ENCODE results near the gene FCN2. TPM values are rescaled to one million over a fixed set of nuclear protein-coding genes. Genes with fewer than 3 reads are reported as not detected.

The FCN2 gene
- total RNA-seq (not detected), polyA plus RNA-seq (not detected)

- H3K27ac Mint-ChIP-seq: peak within 1 kb of the TSS in 1 of 8 donors; percentile 41
- H3K9me3 ChIP-seq (ENCODE audit: low read length): no peaks in the 10 kb centered on the region
- H3K9me3 Mint-ChIP-seq: no peaks in the 10 kb centered on the region
- H3K27me3 ChIP-seq (ENCODE audit: insufficient read depth, low read length, poor library complexity, severe bottlenecking): no peaks in the 10 kb centered on the region
- H3K4me1 ChIP-seq (ENCODE audit: insufficient read depth, low read length): no peaks in the 10 kb centered on the region
- no peaks in the 10 kb centered on the region for H3K36me3 Mint-ChIP-seq
- no peak for DNase-seq
- ChIA-PET POLR2A (no interaction called here), CTCF (no interaction called here)
- no peak within 1 kb of the TSS for H3K4me3 Mint-ChIP-seq
- H3K27ac ChIP-seq (ENCODE audit: low read depth, low read length): no peak within 1 kb of the TSS
- H3K4me1 Mint-ChIP-seq: no peaks in the 10 kb centered on the region
- H3K4me3 ChIP-seq (ENCODE audit: low read length): no peak within 1 kb of the TSS
- H3K36me3 ChIP-seq (ENCODE audit: insufficient read depth, low read length): no peaks in the 10 kb centered on the region
- peaks cover 0 to 6% of the 10 kb centered on the region in 2 donors for H3K27me3 Mint-ChIP-seq
Measured at GRCh38 chr9:134880484-134881312, at the start of gene FCN2. Gene FCN2 (plus strand): TSS chr9:134880810. CDS start chr9:134880822, 12 bp downstream.

- DNase-seq: no peak
- Mint-ChIP-seq H3K4me3 (no peak overlapping the region), H3K36me3 (no peaks in the 10 kb centered on the region), H3K27me3 (no peaks in the 10 kb centered on the region), H3K27ac (no peak overlapping the region), H3K4me1 (no peaks in the 10 kb centered on the region), H3K9me3 (no peaks in the 10 kb centered on the region)
- H3K27ac ChIP-seq (ENCODE audit: low read depth, low read length): no peak overlapping the region
- no peaks in the 10 kb centered on the region for H3K9me3 ChIP-seq (ENCODE audit: low read length)
- H3K4me1 ChIP-seq (ENCODE audit: insufficient read depth, low read length): no peaks in the 10 kb centered on the region
- H3K4me3 ChIP-seq (ENCODE audit: low read length): no peak overlapping the region
- CTCF ChIA-PET: no interaction called here
- no peaks in the 10 kb centered on the region for H3K27me3 ChIP-seq (ENCODE audit: insufficient read depth, low read length, poor library complexity, severe bottlenecking)
- no peaks in the 10 kb centered on the region for H3K36me3 ChIP-seq (ENCODE audit: insufficient read depth, low read length)
- POLR2A ChIA-PET: no interaction called here
Measured at GRCh38 chr9:134830926-134831720, 49.5 kb upstream of the FCN2 start.

GRCh38 chr9:134832471-134832870, 48.1 kb upstream of the FCN2 start:
- CTCF ChIA-PET: no interaction called here
- DNase-seq: no peak

GRCh38 chr9:134833294-134833880, 47.2 kb upstream of the FCN2 start:
- H3K36me3 Mint-ChIP-seq: no peaks in the 10 kb centered on the region

More at GRCh38 chr9:134832471-134832870, 48.1 kb upstream of the FCN2 start:
- Mint-ChIP-seq H3K27ac (no peak overlapping the region), H3K27me3 (no peaks in the 10 kb centered on the region), H3K9me3 (no peaks in the 10 kb centered on the region), H3K4me1 (no peaks in the 10 kb centered on the region), H3K4me3 (no peak overlapping the region), H3K36me3 (no peaks in the 10 kb centered on the region)
- Histone ChIP-seq H3K4me1 (ENCODE audit: insufficient read depth, low read length) (no peaks in the 10 kb centered on the region), H3K9me3 (ENCODE audit: low read length) (no peaks in the 10 kb centered on the region), H3K27ac (ENCODE audit: low read depth, low read length) (no peak overlapping the region), H3K27me3 (ENCODE audit: insufficient read depth, low read length, poor library complexity, severe bottlenecking) (no peaks in the 10 kb centered on the region), H3K36me3 (ENCODE audit: insufficient read depth, low read length) (no peaks in the 10 kb centered on the region), H3K4me3 (ENCODE audit: low read length) (no peak overlapping the region)
- POLR2A ChIA-PET: no interaction called here

GRCh38 chr9:134834217-134834956, 46.2 kb upstream of the FCN2 start:
- DNase-seq: no peak
- H3K36me3 ChIP-seq (ENCODE audit: insufficient read depth, low read length): no peaks in the 10 kb centered on the region
- no peaks in the 10 kb centered on the region for H3K9me3 ChIP-seq (ENCODE audit: low read length)
- H3K27me3 ChIP-seq (ENCODE audit: insufficient read depth, low read length, poor library complexity, severe bottlenecking): no peaks in the 10 kb centered on the region
- H3K4me3 Mint-ChIP-seq: no peak overlapping the region
- no peaks in the 10 kb centered on the region for H3K4me1 ChIP-seq (ENCODE audit: insufficient read depth, low read length)
- CTCF ChIA-PET: no interaction called here
- H3K4me3 ChIP-seq (ENCODE audit: low read length): no peak overlapping the region
- no peaks in the 10 kb centered on the region for H3K27me3 Mint-ChIP-seq
- no peaks in the 10 kb centered on the region for H3K4me1 Mint-ChIP-seq
- H3K27ac ChIP-seq (ENCODE audit: low read depth, low read length): no peak overlapping the region
- no peaks in the 10 kb centered on the region for H3K36me3 Mint-ChIP-seq
- H3K9me3 Mint-ChIP-seq: no peaks in the 10 kb centered on the region
- H3K27ac Mint-ChIP-seq: no peak overlapping the region
- POLR2A ChIA-PET: no interaction called here

More at GRCh38 chr9:134833294-134833880, 47.2 kb upstream of the FCN2 start:
- Histone ChIP-seq H3K27me3 (ENCODE audit: insufficient read depth, low read length, poor library complexity, severe bottlenecking) (no peaks in the 10 kb centered on the region), H3K4me1 (ENCODE audit: insufficient read depth, low read length) (no peaks in the 10 kb centered on the region), H3K4me3 (ENCODE audit: low read length) (no peak overlapping the region), H3K36me3 (ENCODE audit: insufficient read depth, low read length) (no peaks in the 10 kb centered on the region), H3K27ac (ENCODE audit: low read depth, low read length) (no peak overlapping the region), H3K9me3 (ENCODE audit: low read length) (no peaks in the 10 kb centered on the region)
- POLR2A ChIA-PET: no interaction called here
- DNase-seq: no peak
- CTCF ChIA-PET: no interaction called here
- no peaks in the 10 kb centered on the region for H3K4me1 Mint-ChIP-seq
- no peak overlapping the region for H3K4me3 Mint-ChIP-seq
- H3K27me3 Mint-ChIP-seq: no peaks in the 10 kb centered on the region
- no peaks in the 10 kb centered on the region for H3K9me3 Mint-ChIP-seq
- H3K27ac Mint-ChIP-seq: peak overlapping the region in 1 of 8 donors; percentile 77

- no peak overlapping the region for H3K27ac ChIP-seq (ENCODE audit: low read depth, low read length)
- ChIA-PET POLR2A (no interaction called here), CTCF (no interaction called here)
- peak in 1 of 5 donors; percentile 36 for DNase-seq
- H3K27me3 ChIP-seq (ENCODE audit: insufficient read depth, low read length, poor library complexity, severe bottlenecking): no peaks in the 10 kb centered on the region
- H3K4me3 Mint-ChIP-seq: no peak overlapping the region
- no peaks in the 10 kb centered on the region for H3K9me3 ChIP-seq (ENCODE audit: low read length)
- no peak overlapping the region for H3K4me3 ChIP-seq (ENCODE audit: low read length)
- no peaks in the 10 kb centered on the region for H3K9me3 Mint-ChIP-seq
- H3K27ac Mint-ChIP-seq: no peak overlapping the region
- H3K4me1 Mint-ChIP-seq: no peaks in the 10 kb centered on the region
- H3K4me1 ChIP-seq (ENCODE audit: insufficient read depth, low read length): no peaks in the 10 kb centered on the region
- H3K36me3 Mint-ChIP-seq: no peaks in the 10 kb centered on the region
- no peaks in the 10 kb centered on the region for H3K36me3 ChIP-seq (ENCODE audit: insufficient read depth, low read length)
- no peaks in the 10 kb centered on the region for H3K27me3 Mint-ChIP-seq
Measured at GRCh38 chr9:134834957-134835419, 45.6 kb upstream of the FCN2 start.

- no peaks in the 10 kb centered on the region for H3K4me1 ChIP-seq (ENCODE audit: insufficient read depth, low read length)
- no peaks in the 10 kb centered on the region for H3K4me1 Mint-ChIP-seq
- POLR2A ChIA-PET: no interaction called here
- no peak overlapping the region for H3K4me3 Mint-ChIP-seq
- H3K27ac Mint-ChIP-seq: no peak overlapping the region
- H3K9me3 ChIP-seq (ENCODE audit: low read length): no peaks in the 10 kb centered on the region
- no peak overlapping the region for H3K27ac ChIP-seq (ENCODE audit: low read depth, low read length)
- no peaks in the 10 kb centered on the region for H3K36me3 Mint-ChIP-seq
- DNase-seq: peak in 1 of 5 donors; percentile 30
- no peaks in the 10 kb centered on the region for H3K27me3 Mint-ChIP-seq
- H3K27me3 ChIP-seq (ENCODE audit: insufficient read depth, low read length, poor library complexity, severe bottlenecking): no peaks in the 10 kb centered on the region
- H3K36me3 ChIP-seq (ENCODE audit: insufficient read depth, low read length): no peaks in the 10 kb centered on the region
- no peak overlapping the region for H3K4me3 ChIP-seq (ENCODE audit: low read length)
- no peaks in the 10 kb centered on the region for H3K9me3 Mint-ChIP-seq
- CTCF ChIA-PET: no interaction called here
Measured at GRCh38 chr9:134835448-134835847, 45.2 kb upstream of the FCN2 start.

Measured in CD8-positive, alpha-beta memory T cell (primary cell).